Muscle of back (tissue), 11 donors: ENCODE measurements around the gene C1orf74. TPM values are rescaled to one million over a fixed set of nuclear protein-coding genes. Genes with fewer than 3 reads are reported as not detected.
"Not testable (repeated sequence)": the region's sequence is repeated elsewhere in the genome, so short reads cannot be mapped to it uniquely, and the experiment has no call there.

Source experiments
- DNase-seq, 3 donors: peaks; one replicate each; pipeline versions ENCODE4 v3.0.0 to v3.0.0-alpha.2; 2013
- polyA plus RNA-seq, 10 donors: library from polyadenylated mRNA; unstranded; fragments of 120-200 nt; gene quantifications; one replicate each; pipeline ENCODE4 v1.2.1, GENCODE V29; 2013; ENCODE audit not compliant: insufficient read length in 10 of 10

Gene C1orf74
- polyA plus RNA-seq, 10 donors: 2.0 to 3.6 (median 2.7) TPM

DNA sequence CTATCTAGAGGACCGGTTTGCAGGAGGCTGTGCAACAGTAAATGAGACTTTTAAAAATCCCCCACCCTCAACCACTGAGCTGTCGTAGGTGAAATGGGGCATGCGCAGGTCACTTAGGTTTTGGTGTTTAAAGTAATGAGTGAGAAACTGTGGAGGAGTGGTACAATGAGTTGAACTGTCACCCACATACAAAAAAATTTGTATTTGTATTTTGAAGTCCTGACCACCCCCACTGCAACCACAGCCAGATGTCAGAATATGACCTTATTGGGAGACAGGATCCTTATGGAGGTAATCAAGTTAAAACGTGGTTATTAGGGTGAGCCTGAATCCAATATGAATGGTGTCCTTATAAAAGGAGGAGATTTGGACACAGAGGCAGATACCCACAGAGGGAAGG is 23.1 kb upstream of the C1orf74 start:
- no peak for DNase-seq

DNA sequence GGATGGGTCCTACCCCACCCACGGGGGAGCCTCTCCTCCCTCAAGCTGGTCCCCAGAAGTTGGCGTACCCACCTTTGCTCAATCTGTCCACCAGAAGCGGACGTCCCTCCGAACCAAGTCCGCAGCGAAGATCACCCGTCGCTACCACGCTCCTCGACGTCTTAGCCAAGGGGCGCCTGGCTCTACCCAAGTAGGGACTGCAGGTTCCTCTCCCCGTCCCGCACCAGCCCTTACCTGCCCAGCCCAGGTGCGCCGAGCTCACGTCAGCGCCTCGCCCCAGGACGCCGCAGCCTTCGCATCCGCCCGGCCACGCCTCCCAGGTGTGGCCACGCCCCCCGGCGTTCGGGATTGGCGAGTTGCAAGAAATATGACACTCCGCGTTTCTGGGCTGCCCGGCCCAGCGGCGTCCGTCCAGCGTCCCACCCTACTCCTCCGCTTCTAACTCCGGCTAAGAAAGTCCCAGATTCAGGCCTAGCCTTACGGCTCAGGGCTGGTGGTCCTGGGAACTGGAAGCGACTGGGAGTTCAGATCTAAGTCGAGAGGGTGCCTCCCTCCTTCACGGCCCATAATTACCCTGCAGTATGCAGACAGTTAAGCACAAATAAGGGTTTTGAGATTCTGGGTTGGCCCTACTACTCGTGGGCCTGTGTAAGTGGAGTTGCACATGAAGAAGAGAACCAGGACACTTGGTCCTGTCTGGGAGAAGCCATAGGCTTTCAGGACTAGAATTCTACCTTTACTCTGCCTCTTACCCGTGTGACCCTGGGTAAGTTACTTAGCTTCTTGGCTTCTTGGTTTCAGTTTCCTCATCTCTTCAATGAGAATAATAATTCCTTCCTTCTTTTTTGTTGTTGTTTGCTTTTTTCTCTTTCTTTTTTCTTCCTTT is 21.8 kb upstream of the C1orf74 start, which contains the start of gene IRF6:
TSS of gene IRF6 (minus strand) at position 268 of the 886 bp plus-strand sequence. CDS start 4,729 bp downstream, outside the sequence.
- DNase-seq: peak in 2 of 3 donors; percentile 66 to 80

DNA sequence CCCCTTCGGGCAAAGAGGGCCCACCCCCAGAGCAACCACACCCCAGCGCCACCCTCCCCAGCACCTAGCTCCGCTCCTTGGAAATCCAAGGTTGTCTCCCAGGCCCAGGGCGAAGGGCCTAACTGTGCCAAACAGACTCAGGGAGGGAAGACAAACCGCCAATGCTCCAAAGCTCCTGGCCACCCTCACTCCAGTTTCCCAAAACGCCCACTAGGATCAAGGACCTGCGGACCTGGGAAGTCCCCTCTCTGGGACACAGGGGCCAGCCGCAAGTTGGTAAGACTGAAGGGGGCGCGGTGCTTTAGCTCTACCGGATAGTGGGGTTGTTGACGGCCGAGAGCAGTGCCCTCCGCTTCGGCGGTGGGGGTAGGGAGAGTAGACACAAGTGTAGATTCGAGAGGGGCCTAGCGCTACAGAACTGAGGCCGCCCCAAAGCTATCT is 21.0 kb upstream of the C1orf74 start:
- DNase-seq: no peak

DNA sequence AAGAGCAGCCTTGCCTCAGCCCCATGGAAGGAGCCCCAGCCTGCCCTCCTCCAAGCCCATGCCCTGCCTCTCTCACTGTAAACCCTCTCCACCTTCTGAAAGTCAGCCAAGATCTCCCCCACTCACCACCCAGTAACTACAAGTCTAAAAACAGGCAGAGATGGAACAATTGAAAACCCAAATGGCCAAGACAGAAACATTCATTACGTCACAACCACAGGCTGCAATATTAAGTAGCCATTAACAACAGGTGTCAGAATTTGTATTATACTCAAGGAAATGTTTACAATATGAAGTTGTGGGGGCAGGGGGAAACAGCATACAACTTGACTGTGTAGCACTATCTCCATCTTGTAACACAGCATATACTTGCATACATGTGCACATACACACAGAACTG is 19.2 kb upstream of the C1orf74 start:
- no peak for DNase-seq

- no peak for DNase-seq
Measured at GRCh38 chr1:209802780-209803152, 18.4 kb upstream of the C1orf74 start.

GRCh38 chr1:209802117-209802779 is 17.9 kb upstream of the C1orf74 start:
- DNase-seq: no peak

GRCh38 chr1:209800984-209801834 is 16.9 kb upstream of the C1orf74 start:
- DNase-seq: peak in 2 of 3 donors; percentile 69 to 78

DNA sequence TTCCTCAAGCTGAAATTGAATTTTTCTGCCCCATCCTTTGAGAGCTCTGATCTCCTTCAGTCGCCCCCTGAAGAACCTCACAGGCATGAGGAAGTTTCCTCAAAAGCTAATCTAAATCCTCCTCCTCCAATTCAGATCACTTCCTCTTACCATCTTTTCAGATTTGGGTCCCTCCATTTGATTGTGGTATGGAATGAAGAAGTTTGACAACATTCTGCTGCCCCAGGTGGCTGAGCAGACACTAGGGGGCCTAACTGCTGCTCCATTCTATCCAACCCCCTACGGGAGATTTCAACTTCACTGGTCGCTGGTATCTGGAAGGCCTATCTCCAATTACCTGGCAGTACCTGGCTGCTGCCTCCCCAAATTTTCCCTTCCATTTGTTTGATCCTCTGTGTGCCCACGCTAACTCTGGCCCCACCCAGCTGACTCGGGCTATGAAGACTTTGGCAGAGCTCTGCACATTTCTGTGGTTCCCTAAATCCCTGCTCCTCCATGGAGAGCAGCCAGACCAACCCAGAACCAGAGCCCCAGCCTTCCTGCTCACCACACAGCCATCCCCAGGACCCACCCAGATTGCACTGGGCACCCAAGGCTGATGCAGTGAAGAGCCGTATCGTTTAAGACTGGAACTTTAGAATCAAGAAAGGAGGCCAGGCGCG is 13.8 kb upstream of the C1orf74 start:
- DNase-seq: no peak

DNA sequence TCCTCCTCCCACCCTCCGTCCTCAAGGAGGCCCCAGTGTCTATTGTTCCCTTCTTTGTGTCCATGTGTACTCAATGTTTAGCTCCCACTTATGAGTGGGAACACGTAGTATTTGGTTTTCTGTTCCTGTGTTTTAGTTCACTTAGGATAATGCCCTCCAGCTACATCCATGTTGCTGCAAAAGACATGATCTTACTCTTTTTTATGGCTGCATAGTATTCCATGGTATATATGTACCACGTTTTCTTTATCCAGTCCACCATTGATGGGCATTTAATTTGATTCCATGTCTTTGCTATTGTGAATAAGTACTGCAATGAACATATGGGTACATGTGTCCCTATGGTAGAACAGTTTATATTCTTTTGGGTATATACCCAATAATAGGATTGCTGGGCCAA is 9.4 kb upstream of the C1orf74 start:
- not testable (repeated sequence) for DNase-seq

DNA sequence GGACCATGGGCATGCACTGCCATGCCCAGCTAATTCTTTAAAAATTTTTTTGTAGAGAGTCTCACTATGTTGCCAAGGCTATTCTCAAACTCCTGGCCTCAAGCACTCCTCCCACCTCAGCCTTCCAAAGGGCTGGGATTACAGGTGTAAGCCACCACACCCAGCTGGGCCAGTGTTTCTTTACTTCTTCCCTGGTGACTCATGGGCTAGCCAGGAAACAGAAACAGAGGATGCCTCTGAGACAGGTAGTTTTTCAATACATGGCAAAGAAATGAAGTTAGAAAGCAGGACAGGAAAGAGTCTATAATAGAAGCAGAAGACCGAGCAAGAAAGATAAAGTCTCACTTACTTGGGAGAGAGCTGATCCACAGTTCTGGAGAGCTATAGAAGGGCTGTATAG is 7.6 kb upstream of the C1orf74 start:
- no peak for DNase-seq

GRCh38 chr1:209790286-209791193 is 6.2 kb upstream of the C1orf74 start:
- DNase-seq: no peak

- no peak for DNase-seq
Measured at GRCh38 chr1:209789245-209789644, 4.9 kb upstream of the C1orf74 start.

GRCh38 chr1:209787551-209787950 is 3.2 kb upstream of the C1orf74 start:
- no peak for DNase-seq

GRCh38 chr1:209786146-209786545 is 1.8 kb upstream of the C1orf74 start:
- DNase-seq: no peak

GRCh38 chr1:209785592-209785991 is 1.2 kb upstream of the C1orf74 start:
- DNase-seq: no peak

- peak; percentile 33 to 57 (median 40) for DNase-seq
Measured at GRCh38 chr1:209783386-209783785, 973 bp downstream of the C1orf74 start.

GRCh38 chr1:209780268-209780667 is 4.1 kb downstream of the C1orf74 start:
- no peak for DNase-seq

DNA sequence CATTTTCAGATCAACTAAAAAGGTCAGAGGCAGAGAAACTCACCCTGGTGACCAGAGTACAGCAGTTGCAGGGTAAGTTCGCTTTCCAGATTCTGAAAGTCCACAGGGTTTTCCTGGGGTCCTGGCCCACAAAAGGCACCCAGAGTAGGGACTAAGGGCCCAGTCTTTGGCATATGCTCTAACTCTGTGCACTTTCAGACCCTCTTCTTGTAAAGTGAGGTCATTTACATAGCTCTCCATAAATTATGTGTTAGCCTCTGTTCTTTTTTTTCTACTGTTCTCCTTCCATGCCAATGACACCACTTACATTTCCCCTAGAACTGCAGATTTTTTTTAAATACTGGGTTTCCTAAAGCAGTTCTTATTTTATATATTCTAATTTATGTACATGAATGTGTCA is 6.3 kb downstream of the C1orf74 start:
- no peak for DNase-seq

- DNase-seq: no peak
Measured at GRCh38 chr1:209777587-209777986, 6.8 kb downstream of the C1orf74 start.

- no peak for DNase-seq
Measured at GRCh38 chr1:209775678-209776077, 8.7 kb downstream of the C1orf74 start.
